ELF-1 (cell line): ENCODE data around the gene AHCYL2.
"Not testable (repeated sequence)": the region's sequence is repeated elsewhere in the genome, so short reads cannot be mapped to it uniquely, and the experiment has no call there.

Experiments
- DNase-seq: peaks from one replicate; pipeline ENCODE4 v3.0.0-alpha.2; 2016; ENCODE audit warnings: low read depth, low spot score

AHCYL2 gene

DNA sequence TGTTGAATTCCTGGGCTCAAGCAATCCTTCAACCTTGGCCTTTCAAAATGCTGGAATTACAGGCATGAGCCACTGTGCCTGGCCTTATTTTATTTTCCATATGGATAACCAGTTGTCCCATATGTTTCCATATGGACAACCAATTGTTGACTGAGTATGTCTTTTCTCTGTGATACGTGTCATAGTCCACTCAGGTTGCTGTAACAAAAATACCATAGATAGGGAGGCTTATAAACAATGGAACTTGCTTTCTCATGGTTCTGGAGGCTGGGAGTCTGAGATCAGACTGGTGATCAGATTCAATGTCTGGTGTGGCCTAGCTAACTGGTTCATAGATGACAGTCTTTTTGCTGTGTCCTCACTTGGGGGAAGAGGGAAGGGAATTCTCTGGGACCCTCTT is 19.4 kb downstream of the AHCYL2 start:
- DNase-seq = no peak

DNA sequence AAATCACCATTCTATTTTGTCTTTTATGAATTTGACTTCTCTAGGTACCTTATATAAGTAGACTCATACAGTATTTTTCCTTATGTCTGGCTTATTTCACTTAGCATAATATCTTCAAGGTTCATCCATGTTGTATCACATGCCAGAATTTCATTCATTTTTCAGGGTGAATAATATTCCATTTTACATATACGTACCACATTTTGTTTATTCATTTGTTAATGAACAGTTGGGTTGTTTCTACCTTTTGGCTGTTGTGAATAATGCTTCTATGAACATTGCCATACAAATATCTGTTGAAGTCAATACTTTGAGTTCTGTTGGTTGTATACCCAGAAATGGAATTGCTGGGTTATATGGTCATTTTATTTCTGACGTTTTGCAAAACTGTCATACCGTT is 20.7 kb downstream of the AHCYL2 start:
- DNase-seq = no peak

DNA sequence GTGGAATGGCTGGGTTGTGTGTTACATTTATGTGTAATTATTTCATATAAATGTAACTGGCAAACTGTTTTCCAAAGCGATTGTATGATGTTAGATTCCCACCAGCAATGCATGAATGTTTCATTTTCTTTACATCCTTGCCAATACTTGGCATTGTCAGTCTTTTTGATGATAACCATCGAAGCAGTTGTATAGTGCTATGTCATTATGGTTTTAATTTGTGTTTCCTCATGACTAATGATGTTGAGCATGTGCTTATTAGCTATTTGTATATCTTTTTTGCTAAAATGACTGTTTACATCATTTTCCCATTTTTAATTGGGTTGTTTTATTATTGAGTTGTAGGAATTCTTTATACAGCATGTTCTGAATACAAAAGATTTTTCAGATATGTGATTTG is 22.3 kb downstream of the AHCYL2 start:
- DNase-seq = no peak

DNA sequence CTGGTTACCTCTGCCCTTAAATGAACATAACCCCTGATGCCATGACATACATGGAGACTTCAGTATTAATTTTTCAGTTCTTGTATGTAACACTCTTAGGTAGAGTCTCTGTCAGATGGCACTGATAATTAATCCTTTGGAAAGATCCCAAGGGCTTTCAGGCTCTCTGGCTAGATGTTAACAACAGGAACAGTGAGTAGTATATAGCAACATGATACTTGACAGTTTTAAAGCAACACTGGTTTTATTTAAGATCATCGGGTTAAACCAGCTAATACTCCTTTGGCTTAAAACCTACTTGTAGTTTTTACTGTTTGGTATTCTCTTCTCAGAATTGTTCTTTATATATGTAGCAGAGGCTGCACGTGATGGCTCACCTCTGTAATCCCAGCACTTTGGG is 27.3 kb downstream of the AHCYL2 start:
- DNase-seq = no peak

DNA sequence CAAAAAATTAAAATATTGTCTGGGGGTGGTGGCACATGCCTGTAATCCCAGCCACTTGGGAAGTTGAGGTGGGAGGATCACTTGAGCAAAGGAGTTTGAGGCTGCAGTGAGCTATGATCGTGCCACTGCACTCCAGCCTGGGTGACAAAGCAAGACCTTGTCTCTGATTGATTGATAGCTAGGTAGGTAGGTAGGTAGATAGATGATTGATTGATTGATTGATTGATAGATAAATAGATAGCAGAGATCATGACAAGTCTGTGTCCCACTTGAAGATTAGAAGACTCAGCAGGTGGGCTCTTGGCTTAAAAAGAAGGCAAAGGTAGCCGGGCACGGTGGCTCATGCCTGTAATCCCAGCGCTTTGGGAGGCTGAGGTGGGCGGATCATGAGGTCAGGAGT is 27.8 kb downstream of the AHCYL2 start:
- not testable (repeated sequence) for DNase-seq

DNA sequence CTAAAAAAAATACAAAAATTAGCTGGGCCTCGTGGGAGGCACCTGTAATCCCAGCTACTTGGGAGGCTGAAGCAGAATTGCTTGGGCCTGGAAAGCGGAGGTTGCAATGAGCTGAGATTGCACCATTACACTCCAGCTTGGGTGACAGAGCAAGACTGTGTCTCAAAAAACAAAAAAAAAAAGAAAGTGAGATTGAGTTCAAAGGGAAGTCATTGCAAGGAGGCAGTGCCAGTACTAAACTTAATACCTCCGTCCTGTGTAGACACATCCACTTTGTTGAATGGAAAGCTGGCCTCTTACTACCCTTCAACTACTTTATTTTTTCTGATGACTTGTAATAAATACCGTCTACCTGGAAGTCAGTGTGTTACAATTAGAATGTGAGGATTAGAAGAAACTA is 31.0 kb downstream of the AHCYL2 start:
- no peak for DNase-seq

DNA sequence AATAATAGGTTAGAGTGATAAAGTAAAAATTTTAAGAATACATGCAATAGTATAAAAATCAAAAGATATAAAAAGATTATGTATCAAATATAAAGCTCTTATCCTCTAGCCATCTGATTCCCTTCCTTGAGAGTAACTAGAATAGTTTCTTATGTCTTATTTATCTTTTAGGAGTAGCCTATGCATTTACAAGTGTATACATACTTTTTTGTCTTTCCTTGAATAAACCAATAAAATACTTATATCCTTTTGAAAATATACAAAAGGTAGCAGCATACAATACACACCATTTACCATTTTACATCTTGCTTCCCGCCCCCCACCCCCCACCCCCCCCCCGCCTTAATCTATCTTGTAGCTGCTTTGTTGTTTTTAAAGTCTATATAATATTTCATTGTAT is 31.4 kb downstream of the AHCYL2 start:
- no peak for DNase-seq

DNA sequence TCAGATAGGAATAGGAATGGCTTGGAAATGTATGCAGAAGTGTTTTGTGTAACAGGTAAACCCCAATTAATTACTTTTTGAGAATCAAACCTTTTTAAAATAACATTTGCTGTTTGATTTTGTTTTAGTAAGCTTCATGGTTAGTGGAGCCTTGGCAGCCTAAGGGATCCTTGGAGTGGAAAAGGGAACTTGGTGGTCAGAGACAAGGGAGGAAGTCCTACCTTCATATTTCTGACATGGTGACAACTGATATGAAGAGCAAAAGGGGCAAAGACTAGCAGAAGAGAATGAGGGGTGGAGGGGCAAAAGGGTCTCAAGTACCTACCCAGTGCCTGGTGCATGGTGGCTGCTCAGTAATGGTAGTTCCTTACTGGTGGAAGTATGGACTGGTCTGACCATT is 32.3 kb downstream of the AHCYL2 start:
- DNase-seq = no peak

DNA sequence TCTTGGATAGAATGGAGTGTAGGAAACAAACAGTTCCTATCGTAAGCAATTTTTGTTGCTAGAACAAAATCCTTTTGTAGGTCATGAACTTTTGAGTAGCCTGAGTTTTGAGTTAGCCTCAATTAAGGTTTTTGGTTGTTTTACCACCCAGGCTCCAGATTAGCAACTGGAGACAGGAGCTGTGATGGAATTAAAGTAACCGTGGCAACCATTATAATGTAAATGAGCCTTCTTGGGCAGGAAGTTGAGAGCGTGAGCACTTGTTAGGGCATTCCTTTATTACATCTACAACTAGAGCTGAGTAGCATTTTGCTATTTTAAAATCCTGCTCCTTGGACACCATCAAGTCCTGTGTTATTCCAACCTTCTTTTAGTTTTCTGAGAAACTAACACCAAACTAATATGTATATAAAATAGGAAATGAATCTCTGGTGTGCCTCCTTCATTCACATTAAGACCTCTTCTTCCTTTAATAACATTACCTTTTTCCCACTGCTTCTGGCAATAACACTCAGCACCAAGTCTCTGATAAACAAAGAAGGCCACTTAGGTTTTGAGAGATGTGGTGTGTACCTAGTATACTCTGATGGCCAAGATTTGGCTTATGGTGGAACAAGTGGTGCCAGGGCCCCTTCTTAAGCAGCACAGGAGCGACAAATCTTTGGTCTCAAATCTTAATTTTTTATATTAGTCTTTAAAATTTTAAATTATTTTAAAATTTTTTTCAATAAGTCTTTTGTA is 34.0 kb downstream of the AHCYL2 start:
- peak; percentile 77 for DNase-seq

DNA sequence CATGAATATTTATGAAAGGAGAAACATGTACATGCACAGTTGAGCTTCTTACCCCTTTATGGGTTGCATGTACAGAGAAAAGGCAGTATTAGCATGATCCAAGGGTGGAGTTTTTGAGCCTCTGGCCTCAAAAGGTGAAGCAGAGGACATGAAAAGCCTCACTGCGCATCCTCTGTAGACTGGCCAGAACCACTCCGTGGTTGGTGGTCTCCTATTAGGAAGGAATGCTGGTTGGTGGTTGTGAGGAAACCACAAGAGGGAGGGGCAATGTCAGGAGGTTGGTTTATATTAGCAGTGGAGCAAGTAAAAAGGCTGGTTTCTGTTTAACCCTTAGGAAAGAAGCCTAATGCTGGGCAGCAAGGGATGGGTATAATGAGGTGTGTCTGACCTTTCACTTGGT is 37.5 kb downstream of the AHCYL2 start:
- peak; percentile 22 for DNase-seq

DNA sequence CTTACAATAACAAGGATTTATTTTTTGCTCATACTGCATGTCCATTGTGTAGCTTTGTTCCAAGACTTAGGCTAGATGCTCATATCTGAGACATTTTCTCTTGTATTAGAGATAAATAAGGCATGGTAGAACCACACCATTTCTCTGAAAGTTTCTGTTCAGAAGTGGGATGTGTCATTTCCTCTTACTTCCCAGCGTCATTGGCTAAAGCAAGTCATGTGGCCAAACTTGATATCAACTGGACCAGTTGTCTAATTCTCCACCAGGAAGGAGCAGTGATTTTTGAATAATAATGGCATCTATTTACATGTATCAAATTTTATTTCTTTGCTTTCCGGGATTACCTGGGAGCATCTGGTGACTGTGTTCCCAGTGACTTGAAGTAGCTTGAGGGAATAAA is 38.3 kb downstream of the AHCYL2 start:
- DNase-seq = no peak

DNA sequence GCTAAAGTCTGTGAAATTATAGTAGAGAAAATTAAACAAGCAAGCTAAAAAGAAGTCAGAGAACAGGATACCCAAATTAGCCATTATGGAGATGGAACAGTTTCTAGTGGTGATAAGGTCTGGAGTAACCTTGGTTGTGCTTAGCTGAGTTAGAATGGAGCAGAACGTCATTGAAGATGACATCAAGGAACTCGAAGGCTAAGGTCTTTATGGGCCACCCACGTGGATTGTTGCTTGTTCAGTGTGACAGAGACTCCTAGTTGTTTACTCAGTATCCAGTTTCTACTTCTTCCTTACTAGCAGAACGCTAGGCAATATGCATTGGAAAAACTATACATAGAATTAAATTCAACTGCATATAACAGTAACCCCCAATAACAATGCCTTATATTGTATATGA is 39.7 kb downstream of the AHCYL2 start:
- DNase-seq = no peak

DNA sequence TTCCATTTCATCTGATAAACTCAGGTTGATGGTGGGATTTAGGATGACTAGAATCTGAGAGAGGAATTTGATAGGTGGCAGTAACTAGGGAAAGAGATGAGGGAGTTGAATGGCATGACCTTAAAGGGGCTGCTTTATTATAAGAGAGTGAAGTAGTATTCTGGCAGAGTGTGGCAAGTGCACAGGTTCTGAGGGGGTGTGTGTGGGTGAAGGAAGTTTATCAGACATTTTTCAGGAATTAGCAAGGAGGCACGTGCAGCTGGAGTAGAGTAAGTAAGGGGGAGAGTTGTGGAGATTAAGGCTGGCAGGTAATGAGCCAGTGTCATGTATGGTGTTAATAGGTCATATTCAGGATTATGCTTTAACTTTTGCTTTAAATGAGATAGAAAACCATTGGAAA is 40.5 kb downstream of the AHCYL2 start:
- no peak for DNase-seq

DNA sequence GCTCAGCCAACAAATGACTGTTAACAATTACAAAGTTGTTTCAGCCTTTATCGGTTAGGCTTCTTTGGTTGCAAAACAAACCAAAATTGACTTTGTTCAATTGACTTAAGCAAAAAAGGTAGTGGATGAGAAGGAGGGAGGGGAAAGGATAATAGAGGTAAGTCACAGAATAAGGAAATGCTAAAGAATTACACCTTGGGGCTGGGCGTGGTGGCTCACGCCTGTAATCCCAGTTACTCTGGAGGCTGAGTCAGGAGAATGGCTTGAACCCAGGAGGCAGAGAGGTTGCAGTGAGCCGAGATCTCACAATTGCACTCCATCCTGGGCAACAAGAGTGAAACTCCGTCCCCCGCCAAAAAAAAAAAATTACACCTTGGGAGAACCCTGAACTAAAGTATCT is 41.4 kb downstream of the AHCYL2 start:
- peak; percentile 21 for DNase-seq

DNA sequence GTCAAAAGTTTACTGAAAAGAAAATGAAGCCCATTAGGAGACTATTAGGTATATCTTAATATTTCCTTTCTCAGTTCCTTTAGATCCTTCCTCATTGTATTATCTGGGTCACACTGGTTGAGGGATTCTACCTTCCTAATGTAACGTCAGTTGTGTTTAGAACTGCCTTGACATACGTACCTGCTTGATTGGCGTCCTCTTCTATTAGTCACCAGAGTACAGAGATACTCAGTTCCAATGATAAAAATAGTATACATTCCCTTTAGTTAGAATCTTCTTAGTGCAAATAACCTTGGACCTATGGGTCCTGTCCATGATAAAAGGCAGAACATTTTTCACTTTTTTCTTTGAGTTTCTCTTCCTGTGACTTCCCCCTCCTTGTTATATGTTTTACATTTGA is 45.2 kb downstream of the AHCYL2 start:
- no peak for DNase-seq

DNA sequence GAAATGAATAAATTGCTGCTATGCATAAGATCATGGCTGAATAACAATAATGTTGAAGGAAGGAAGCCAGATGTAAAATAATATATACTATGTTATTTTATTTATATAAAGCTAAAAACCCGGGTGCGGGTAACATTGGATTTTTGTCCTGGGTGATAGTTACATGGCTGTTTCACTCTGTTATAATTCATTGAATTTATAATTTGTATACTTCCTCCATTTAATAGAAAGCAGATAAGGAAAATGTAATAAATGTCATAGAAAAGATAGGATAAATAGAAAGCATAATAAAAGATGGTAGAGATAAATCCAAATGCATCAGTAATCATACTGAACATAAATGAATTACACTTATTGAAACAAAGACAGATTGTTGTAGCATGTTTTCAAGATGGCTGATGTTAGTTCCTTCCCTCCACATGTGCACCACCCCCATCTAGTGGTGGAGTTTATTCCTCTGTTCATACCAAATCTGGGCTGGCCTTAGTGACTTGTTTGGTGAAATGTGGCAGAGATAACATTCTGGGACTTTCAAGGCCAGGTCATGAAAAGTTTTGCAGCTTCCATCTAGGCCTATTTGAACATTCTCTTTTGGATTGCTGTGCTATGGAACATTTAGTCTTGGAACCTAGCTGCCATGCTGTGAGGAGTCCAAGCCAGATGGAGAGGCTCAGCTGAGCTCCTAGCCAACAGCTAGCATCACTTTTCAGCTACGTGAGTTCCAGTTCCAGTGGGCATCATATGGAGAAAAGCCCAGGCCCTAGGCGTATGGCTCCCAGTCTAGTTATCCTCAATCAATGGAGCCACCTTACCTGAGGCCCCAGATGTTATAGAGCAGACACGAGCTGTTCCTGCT is 46.9 kb downstream of the AHCYL2 start:
- DNase-seq = peak; percentile 64

DNA sequence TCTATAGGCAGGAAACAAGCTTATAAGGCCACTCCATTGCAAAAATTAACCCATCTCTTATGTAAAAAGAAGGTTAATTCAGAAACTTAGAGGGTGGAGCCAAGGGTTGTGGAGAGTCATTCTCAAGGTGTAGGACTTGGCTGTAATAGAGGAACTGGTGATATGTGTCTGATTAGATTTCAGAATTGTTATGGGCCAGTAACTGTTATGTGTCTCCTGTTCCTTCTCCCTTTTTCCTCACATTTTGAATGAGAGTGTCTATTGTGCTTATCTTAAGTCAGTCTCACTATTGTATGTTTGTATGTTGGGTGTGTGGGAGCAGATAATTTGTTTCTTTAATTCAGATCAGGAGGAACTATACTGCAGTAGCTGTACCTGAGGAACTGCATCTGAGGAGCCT is 49.1 kb downstream of the AHCYL2 start:
- no peak for DNase-seq

DNA sequence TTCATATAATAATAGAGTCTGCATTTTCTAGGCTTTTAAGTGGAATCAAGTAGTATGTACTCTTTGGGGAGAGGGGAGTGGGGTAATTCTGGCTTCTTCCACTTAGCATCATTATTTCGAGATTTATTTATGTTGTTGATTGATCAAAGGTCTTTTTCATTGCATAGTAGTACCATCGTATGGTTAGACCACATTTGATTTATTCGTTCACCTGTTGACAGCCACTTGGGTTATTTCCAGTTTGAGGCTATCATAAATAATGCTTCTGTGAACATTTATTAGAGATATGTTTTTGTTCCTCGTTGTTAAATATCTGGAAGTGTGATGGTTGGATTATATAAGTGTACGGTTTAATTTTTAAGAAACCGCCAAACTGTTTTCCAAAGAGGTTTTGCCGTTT is 52.8 kb downstream of the AHCYL2 start:
- DNase-seq = no peak

DNA sequence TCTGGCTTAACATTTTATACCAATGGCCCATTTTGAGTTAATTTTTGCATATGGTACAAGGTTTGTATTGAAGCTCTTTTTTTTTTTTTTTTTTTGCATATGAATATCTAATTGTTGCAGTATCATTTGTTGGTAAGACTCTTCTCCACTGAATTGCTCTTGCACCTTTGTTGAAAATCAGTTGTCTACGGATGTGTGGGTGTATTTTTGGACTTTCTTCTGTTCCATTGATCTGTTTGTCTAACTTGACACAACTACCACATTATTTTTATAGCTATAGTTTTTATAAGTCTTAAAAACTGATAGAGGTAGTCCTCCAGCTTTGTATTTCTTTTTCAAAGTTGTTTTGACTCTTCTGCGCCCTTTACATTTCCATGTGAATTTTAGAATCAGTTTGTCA is 53.9 kb downstream of the AHCYL2 start:
- no peak for DNase-seq

DNA sequence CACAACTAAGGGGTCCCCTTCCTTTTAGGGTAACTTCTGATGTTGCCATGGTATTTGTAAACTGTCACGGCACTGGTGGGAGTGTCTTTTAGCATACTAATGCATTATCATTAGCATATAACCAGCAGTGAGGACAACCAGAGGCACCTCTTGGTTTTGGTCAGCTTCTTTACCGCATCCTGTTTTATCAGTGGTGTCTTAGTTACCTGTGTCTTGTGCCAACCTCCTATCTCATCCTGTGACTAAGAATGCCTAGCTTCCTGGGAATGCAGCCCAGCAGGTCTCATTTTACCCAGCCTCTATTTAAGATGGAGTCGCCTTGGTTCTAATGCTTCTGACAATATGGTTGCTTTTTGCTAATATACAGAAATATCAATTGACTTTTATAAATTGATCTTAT is 54.9 kb downstream of the AHCYL2 start:
- no peak for DNase-seq

DNA sequence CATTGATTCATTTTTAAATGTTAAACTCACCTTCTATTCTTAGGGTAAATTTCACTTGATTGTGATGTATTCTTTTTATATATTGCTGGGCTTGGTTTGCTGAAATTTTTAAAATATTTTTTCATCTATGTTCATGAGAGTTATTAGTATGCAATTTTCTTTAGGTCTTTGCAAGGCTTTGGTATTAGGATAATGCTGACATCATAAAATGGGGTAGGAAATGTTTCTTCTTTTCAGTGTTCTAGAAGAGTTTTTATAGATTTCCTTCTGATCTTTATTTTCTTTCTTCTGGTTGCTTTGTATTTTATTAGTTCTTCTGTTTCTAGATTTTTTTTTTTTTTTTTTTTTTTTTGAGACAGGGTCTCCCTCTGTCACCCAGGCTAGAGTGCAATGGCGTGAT is 56.3 kb downstream of the AHCYL2 start:
- no peak for DNase-seq

DNA sequence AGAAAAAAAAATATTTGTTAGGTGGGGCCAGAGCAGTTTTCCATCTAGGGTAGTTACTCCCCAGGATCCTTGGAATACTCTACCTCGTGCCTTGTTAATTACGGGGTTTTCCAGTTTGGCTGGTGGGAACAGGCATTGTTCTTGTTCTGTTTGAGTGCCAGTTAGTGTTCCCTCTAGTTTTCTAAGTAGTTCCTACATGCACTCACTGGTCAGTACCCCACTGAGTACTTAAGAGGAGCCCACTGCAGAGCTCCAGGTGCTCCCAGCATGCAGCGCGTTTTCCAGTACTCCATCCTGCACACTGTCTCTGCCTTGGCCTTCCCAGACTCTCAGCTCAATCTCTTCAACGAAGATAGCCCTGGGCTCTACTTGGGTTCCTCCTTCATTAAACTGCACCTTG is 58.0 kb downstream of the AHCYL2 start:
- peak; percentile 44 for DNase-seq

DNA sequence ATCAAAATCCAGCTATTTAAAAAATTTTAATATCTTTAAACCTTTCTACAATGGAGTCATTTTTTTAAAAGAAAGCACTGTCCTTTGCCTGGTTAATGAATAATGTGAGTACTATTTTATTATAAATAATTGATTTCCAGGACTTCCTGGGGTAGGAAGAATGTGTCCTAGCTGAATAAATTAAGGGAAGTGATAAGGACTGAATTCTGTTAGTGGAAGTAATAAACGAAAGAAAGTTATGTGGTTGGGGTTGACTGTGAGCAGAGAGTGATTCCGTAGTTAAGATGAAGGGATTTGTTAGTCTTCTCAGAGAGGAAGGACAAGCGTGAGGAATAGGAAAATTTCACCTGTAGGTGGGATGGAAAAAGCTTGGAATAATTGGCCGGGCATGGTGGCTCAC is 59.1 kb downstream of the AHCYL2 start:
- DNase-seq = no peak
